MCF 10A (cell line): ENCODE data around the gene DNAI7. TPM values are rescaled to one million over a fixed set of nuclear protein-coding genes. Genes with fewer than 3 reads are reported as not detected.

Experiments used
- BruUV-seq: library from RNA; stranded (reverse); fragments of 400-500 nt; replicated peaks from 2 replicates; lab custom pipeline; 2021; lab: Mats Ljungman, UMichigan
- CTCF ChIA-PET: fragments of 300-600 bp; sonication (Branson Sonifier 250); formaldehyde crosslinking; extraction: SDS; loops from one replicate; lab custom pipeline; 2021; ENCODE audit warnings: antibody characterized with exemption, inconsistent platforms; lab: Yijun Ruan, JAX
- POLR2A ChIA-PET: fragments of 300-600, 350-650 bp; sonication (Branson Sonifier 250); formaldehyde crosslinking; extraction: SDS; loops from one replicate; lab custom pipeline; 2020; ENCODE audit warnings: antibody characterized with exemption, inconsistent platforms; lab: Yijun Ruan, JAX
- DNase-seq: peaks from one replicate; pipeline ENCODE4 v3.0.0-alpha.2; 2018; ENCODE audit not compliant: unreplicated experiment
- H3K27ac Mint-ChIP-seq: one replicate; pipeline ENCODE4 v1.8.0; 2022; ENCODE audit warnings: mild to moderate bottlenecking, low read depth, mixed read lengths; ENCODE audit not compliant: unreplicated experiment
- H3K27me3 Mint-ChIP-seq: one replicate; pipeline ENCODE4 v1.8.0; 2022; ENCODE audit warnings: mixed read lengths; ENCODE audit not compliant: insufficient read depth, unreplicated experiment
- H3K36me3 Mint-ChIP-seq: one replicate; pipeline ENCODE4 v1.8.0; 2022; ENCODE audit warnings: mild to moderate bottlenecking, moderate library complexity, mixed read lengths; ENCODE audit not compliant: insufficient read depth, unreplicated experiment
- H3K4me1 Mint-ChIP-seq: one replicate; pipeline ENCODE4 v1.8.0; 2022; ENCODE audit warnings: mixed read lengths; ENCODE audit not compliant: insufficient read depth, unreplicated experiment
- H3K4me3 Mint-ChIP-seq: one replicate; pipeline ENCODE4 v1.8.0; 2022; ENCODE audit warnings: mild to moderate bottlenecking, moderate library complexity, mixed read lengths; ENCODE audit not compliant: unreplicated experiment
- H3K9me3 Mint-ChIP-seq: one replicate; pipeline ENCODE4 v1.8.0; 2022; ENCODE audit warnings: mixed read lengths; ENCODE audit not compliant: unreplicated experiment
- CTCF ChIP-seq: fragments of 200-600 bp; IDR thresholded peaks from one replicate; pipeline ENCODE4 v1.8.0; 2022; ENCODE audit warnings: antibody characterized with exemption, mild to moderate bottlenecking; ENCODE audit not compliant: unreplicated experiment
- intact Hi-C: fragments of 100-400 bp; cut with micrococcal nuclease; formaldehyde crosslinking; loops from 2 replicates; pipeline ENCODE4 v1.14.1; 2022
- total RNA-seq: library from RNA; stranded (reverse); gene quantifications from 2 replicates; pipeline ENCODE4 v1.2.3, GENCODE V29; 2022

The DNAI7 gene
- total RNA-seq, 1 experiment from 2014 or later = 0.14 TPM

DNA sequence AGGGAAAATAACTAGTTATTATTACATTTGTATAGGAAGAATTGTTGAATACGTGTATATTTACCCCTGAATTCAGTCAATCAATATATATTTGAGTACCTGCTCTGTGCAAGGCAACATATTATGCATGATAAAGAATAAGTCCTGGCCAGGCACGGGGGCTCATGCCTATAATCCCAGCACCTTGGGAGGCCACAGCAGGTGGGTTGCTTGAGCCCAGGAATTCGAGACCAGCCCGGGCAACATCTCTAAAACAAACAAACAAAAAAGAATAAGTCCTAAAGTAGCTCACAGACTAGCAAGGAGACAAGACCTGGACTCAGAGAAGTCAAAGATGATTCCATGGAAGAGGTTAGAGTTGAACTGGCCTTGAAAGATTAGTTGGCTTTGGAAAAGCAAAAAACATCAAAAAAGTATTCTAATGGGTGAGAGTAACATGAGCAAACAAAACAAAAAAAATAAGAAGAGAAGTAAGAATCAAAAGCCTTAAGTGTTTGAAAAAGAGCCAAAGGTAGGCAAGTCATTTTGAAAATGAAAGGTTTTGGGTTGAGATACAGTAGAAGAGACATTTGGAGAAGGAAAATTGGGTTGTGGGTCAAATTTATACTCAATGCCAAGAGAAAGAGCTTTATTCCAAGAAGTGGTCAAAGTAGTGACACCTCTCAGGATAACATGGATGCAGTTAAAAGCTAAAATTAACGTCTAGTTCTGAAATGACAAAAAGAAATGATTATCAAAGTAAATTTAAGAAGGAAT lies 130.9 kb downstream of the DNAI7 start:
- no peak overlapping the region for H3K27ac Mint-ChIP-seq
- BruUV-seq = no TSS peak
- intact Hi-C loops = no loop called here
- no peak overlapping the region for H3K4me3 Mint-ChIP-seq
- ChIA-PET POLR2A (interaction anchor here (0.7 kb wide), 1 partner anchor 60 kb away, joined by 3 read pairs; no protein-coding TSS in a partner anchor), CTCF (no interaction called here)
- no peaks in the 10 kb centered on the region for H3K27me3 Mint-ChIP-seq
- no peak for TF ChIP-seq CTCF
- H3K36me3 Mint-ChIP-seq = no peaks in the 10 kb centered on the region
- no peak for DNase-seq
- H3K4me1 Mint-ChIP-seq = no peaks in the 10 kb centered on the region
- H3K9me3 Mint-ChIP-seq = no peaks in the 10 kb centered on the region

- ChIA-PET POLR2A (no interaction called here), CTCF (no interaction called here)
- H3K27me3 Mint-ChIP-seq = no peaks in the 10 kb centered on the region
- H3K9me3 Mint-ChIP-seq = no peaks in the 10 kb centered on the region
- H3K4me1 Mint-ChIP-seq = peaks cover 31% of the 10 kb centered on the region
- no peak overlapping the region for H3K4me3 Mint-ChIP-seq
- DNase-seq = no peak
- TF ChIP-seq CTCF = no peak
- intact Hi-C loops = loop anchor here (5.0 kb wide), 1 partner anchor 34 kb away; no protein-coding TSS in a partner anchor
- no peak overlapping the region for H3K27ac Mint-ChIP-seq
- H3K36me3 Mint-ChIP-seq = no peaks in the 10 kb centered on the region
- BruUV-seq = no TSS peak
Observed at GRCh38 chr12:25058658-25059058, 136.3 kb downstream of the DNAI7 start.

Other genes starting within 250 kb of the DNAI7 start
- gene BCAT1, start 246.1 kb downstream of the DNAI7 start, total RNA-seq = 0.12 and 0.20 TPM in 2 replicates
- 21.1 and 27.9 TPM in 2 replicates for gene ETFRF1, start 77 bp upstream of the DNAI7 start, total RNA-seq
- 17.6 and 21.7 TPM in 2 replicates for gene KRAS, start 55.8 kb upstream of the DNAI7 start, total RNA-seq